Trophoblast cell (in vitro differentiated cells and primary cell): Measurements from ENCODE around the gene PIGB.

Experiments
- DNase-seq, 2 donors: peaks; one replicate each; pipeline ENCODE4 v3.0.0-alpha.2; 2016
- H2AFZ ChIP-seq: 2 replicates; pipeline ENCODE4 v1.6.1; 2013; ENCODE audit warnings: low read length, moderate library complexity, mild to moderate bottlenecking; ENCODE audit not compliant: insufficient read depth, poor library complexity
- H2AK5ac ChIP-seq: 2 replicates; pipeline ENCODE4 v1.6.1; 2013; ENCODE audit warnings: mild to moderate bottlenecking, low read length
- H2BK120ac ChIP-seq: 2 replicates; pipeline ENCODE4 v1.6.1; 2013; ENCODE audit warnings: low read length, mild to moderate bottlenecking, moderate library complexity; ENCODE audit not compliant: insufficient read depth, poor library complexity
- H2BK12ac ChIP-seq: 2 replicates; pipeline ENCODE4 v1.6.1; 2013; ENCODE audit warnings: mild to moderate bottlenecking, low read length, moderate library complexity
- H2BK5ac ChIP-seq: 2 replicates; pipeline ENCODE4 v1.6.1; 2013; ENCODE audit warnings: low read length, low read depth, moderate library complexity, mild to moderate bottlenecking; ENCODE audit not compliant: poor library complexity
- H3K14ac ChIP-seq: 2 replicates; pipeline ENCODE4 v1.6.1; 2013; ENCODE audit warnings: mild to moderate bottlenecking, low read length
- H3K18ac ChIP-seq: 2 replicates; pipeline ENCODE4 v1.6.1; 2013; ENCODE audit warnings: mild to moderate bottlenecking, low read length
- H3K23ac ChIP-seq: 2 replicates; pipeline ENCODE4 v1.6.1; 2013; ENCODE audit warnings: low read length
- H3K27ac ChIP-seq: 2 replicates; pipeline ENCODE4 v1.5.1; 2013; ENCODE audit warnings: low read depth, mild to moderate bottlenecking, inconsistent platforms, low read length, moderate library complexity
- H3K27me3 ChIP-seq: 2 replicates; pipeline ENCODE4 v1.6.1; 2013; ENCODE audit warnings: inconsistent platforms, mild to moderate bottlenecking, low read length, moderate library complexity; ENCODE audit not compliant: insufficient read depth
- H3K36me3 ChIP-seq, 2 experiments: 1 replicate in 1 of 2; 2 replicates in 1 of 2; pipeline ENCODE4 v1.6.1; 2013; ENCODE audit warnings: low read length in 2 of 2, mild to moderate bottlenecking in 2 of 2, moderate library complexity in 1 of 2; ENCODE audit not compliant: insufficient read depth in 2 of 2, control insufficient read depth in 1 of 2
- H3K4ac ChIP-seq: 2 replicates; pipeline ENCODE4 v1.6.1; 2013; ENCODE audit warnings: low read depth, mild to moderate bottlenecking, low read length, moderate library complexity
- H3K4me1 ChIP-seq, 2 experiments: 1 replicate in 1 of 2; 2 replicates in 1 of 2; pipeline ENCODE4 v1.6.1; 2013; ENCODE audit warnings: low read length in 2 of 2, mild to moderate bottlenecking in 2 of 2, moderate library complexity in 1 of 2; ENCODE audit not compliant: insufficient read depth in 2 of 2, control insufficient read depth in 1 of 2
- H3K4me2 ChIP-seq: 2 replicates; pipeline ENCODE4 v1.6.1; 2013; ENCODE audit warnings: inconsistent platforms, mild to moderate bottlenecking, low read length, moderate library complexity
- H3K4me3 ChIP-seq: 2 replicates; pipeline ENCODE4 v1.5.1; 2013; ENCODE audit warnings: mild to moderate bottlenecking, low read depth, low read length, inconsistent platforms
- H3K79me1 ChIP-seq: one replicate; pipeline ENCODE4 v1.6.1; 2013; ENCODE audit warnings: low read length
- H3K79me2 ChIP-seq: 2 replicates; pipeline ENCODE4 v1.6.1; 2013; ENCODE audit warnings: low read length, mild to moderate bottlenecking; ENCODE audit not compliant: control insufficient read depth, insufficient read depth, poor library complexity
- H3K9ac ChIP-seq: 2 replicates; pipeline ENCODE4 v1.6.1; 2013; ENCODE audit warnings: mild to moderate bottlenecking, low read length
- H3K9me3 ChIP-seq: 2 replicates; pipeline ENCODE4 v1.6.1; 2013; ENCODE audit warnings: low read depth, mild to moderate bottlenecking, control low read depth, inconsistent platforms, low read length; ENCODE audit not compliant: insufficient read depth
- H4K12ac ChIP-seq: 2 replicates; pipeline ENCODE4 v1.6.1; 2013; ENCODE audit warnings: low read depth, mild to moderate bottlenecking, low read length, moderate library complexity
- H4K8ac ChIP-seq: 2 replicates; pipeline ENCODE4 v1.6.1; 2013; ENCODE audit warnings: low read depth, mild to moderate bottlenecking, low read length, moderate library complexity
- H4K91ac ChIP-seq: one replicate; pipeline ENCODE4 v1.6.1; 2013; ENCODE audit warnings: low read depth, mild to moderate bottlenecking, low read length, moderate library complexity
- WGBS: extraction: QIAGEN DNeasy Blood & Tissue Kit; methylation state at CpG from one replicate; pipeline ENCODE4 v1.1.7; 2013; ENCODE audit warnings: missing lambda C conversion rate; ENCODE audit not compliant: insufficient read length, insufficient coverage; ENCODE audit errors: extremely low coverage; 5-methylcytosine and 5-hydroxymethylcytosine counted together

The PIGB gene

DNA sequence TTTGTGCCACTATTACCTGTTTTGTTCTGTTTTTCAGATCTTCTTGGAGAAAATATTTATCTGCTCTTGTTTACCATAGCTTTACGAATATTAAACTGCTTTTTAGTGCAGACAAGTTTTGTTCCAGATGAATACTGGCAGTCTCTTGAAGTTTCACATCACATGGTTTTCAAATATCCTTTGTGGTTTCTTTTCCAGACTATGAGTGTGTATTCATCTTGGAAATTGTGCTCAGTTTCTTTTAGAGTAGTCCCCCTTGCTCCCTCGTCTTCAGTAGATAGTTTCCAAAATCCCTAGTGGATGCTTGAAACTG, 1.2 kb downstream of the PIGB start:
- H3K79me2 ChIP-seq, result peaks cover 5% of the 10 kb centered on the region

DNA sequence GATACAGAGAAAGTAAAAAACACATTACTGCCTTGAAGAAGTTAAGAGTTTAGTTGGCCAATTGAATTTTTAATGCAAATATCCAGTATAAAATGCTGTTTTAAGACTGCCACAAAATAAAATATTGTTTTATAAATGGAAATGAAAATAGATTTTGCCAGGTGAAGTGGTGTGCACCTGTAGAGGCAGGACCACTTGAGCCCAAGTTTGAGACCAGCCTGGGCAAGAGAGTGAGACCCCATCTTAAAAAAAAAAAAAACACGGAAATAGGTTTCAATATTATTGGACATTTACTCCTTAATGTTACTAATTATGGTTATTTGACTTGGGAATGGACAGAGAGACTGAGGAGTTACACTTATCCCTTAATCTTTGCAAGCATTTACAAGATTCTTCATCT, 1.9 kb downstream of the PIGB start:
- no peak overlapping the region for H2BK12ac ChIP-seq

More for the DNA sequence above, 1.2 kb downstream of the PIGB start:
- no peaks in the 10 kb centered on the region for H3K36me3 ChIP-seq
- no peaks in the 10 kb centered on the region for H3K9me3 ChIP-seq
- no peak overlapping the region for H3K4ac ChIP-seq
- peak overlapping the region; percentile 73 for H4K8ac ChIP-seq
- H2AFZ ChIP-seq, result no peak overlapping the region
- no peak overlapping the region for H2AK5ac ChIP-seq
- H4K91ac ChIP-seq, result no peak overlapping the region
- no peak overlapping the region for H3K4me2 ChIP-seq
- no peak overlapping the region for H2BK120ac ChIP-seq
- no peak for DNase-seq
- H3K4me3 ChIP-seq, result no peak overlapping the region
- no CpG with 5 or more reads among the region's 2 CpGs for WGBS
- no peaks in the 10 kb centered on the region for H3K4me1 ChIP-seq
- no peak overlapping the region for H4K12ac ChIP-seq
- H3K27me3 ChIP-seq, result no peaks in the 10 kb centered on the region
- no peak overlapping the region for H2BK5ac ChIP-seq
- peaks cover 6% of the 10 kb centered on the region for H3K79me1 ChIP-seq
- no peak overlapping the region for H2BK12ac ChIP-seq
- no peak overlapping the region for H3K27ac ChIP-seq
- H3K9ac ChIP-seq, result no peak overlapping the region
- H3K18ac ChIP-seq, result no peak overlapping the region
- no peak overlapping the region for H3K23ac ChIP-seq
- no peak overlapping the region for H3K14ac ChIP-seq

DNA sequence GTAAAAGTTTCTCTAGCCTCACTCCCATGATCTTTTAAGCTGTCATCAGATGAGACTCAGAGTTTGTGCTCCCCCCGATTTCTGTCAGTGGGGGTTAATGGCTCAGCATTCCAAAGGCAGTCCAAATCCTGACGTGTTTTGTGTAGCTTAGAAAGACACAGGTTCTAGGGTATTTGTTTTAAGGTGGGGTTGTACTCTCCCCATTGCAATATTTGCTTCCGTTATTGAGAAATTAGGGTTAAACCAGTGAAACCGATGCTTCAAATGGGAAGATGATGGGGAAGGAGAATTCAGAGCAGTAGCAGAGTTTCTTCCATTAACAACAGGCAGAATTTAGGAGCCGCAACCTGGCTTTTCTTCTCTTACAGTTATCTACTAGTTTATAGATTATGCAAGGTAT, 3.4 kb downstream of the PIGB start:
- peaks cover 6% of the 10 kb centered on the region for H3K79me1 ChIP-seq
- H3K4ac ChIP-seq, result no peak overlapping the region
- no peak overlapping the region for H3K9ac ChIP-seq
- no peak overlapping the region for H2AFZ ChIP-seq
- H2BK120ac ChIP-seq, result no peak overlapping the region
- no peak overlapping the region for H2AK5ac ChIP-seq
- no peak overlapping the region for H4K12ac ChIP-seq
- H4K8ac ChIP-seq, result no peak overlapping the region
- WGBS, result no CpG with 5 or more reads among the region's 5 CpGs
- no peaks in the 10 kb centered on the region for H3K36me3 ChIP-seq
- no peak overlapping the region for H3K27ac ChIP-seq
- no peaks in the 10 kb centered on the region for H3K9me3 ChIP-seq
- no peak overlapping the region for H3K23ac ChIP-seq
- H4K91ac ChIP-seq, result no peak overlapping the region
- no peaks in the 10 kb centered on the region for H3K4me1 ChIP-seq
- no peak overlapping the region for H3K14ac ChIP-seq
- no peak overlapping the region for H2BK12ac ChIP-seq
- no peak for DNase-seq
- no peak overlapping the region for H3K18ac ChIP-seq
- no peaks in the 10 kb centered on the region for H3K27me3 ChIP-seq
- H2BK5ac ChIP-seq, result no peak overlapping the region
- H3K4me3 ChIP-seq, result no peak overlapping the region
- peaks cover 5% of the 10 kb centered on the region for H3K79me2 ChIP-seq
- H3K4me2 ChIP-seq, result no peak overlapping the region

More for the DNA sequence above, 1.9 kb downstream of the PIGB start:
- Histone ChIP-seq H2AFZ (no peak overlapping the region), H3K36me3 (no peaks in the 10 kb centered on the region), H3K79me2 (peaks cover 5% of the 10 kb centered on the region), H3K9ac (no peak overlapping the region), H4K91ac (no peak overlapping the region), H2BK120ac (no peak overlapping the region), H3K9me3 (no peaks in the 10 kb centered on the region), H2AK5ac (no peak overlapping the region), H3K27me3 (no peaks in the 10 kb centered on the region), H3K14ac (no peak overlapping the region), H4K8ac (no peak overlapping the region), H3K4me2 (no peak overlapping the region), H3K4me1 (no peaks in the 10 kb centered on the region), H3K23ac (no peak overlapping the region), H3K79me1 (peaks cover 6% of the 10 kb centered on the region), H4K12ac (no peak overlapping the region), H3K4ac (no peak overlapping the region), H2BK5ac (no peak overlapping the region), H3K18ac (no peak overlapping the region), H3K27ac (no peak overlapping the region), H3K4me3 (no peak overlapping the region)
- no CpG with 5 or more reads among the region's 1 CpG for WGBS
- DNase-seq, result no peak

DNA sequence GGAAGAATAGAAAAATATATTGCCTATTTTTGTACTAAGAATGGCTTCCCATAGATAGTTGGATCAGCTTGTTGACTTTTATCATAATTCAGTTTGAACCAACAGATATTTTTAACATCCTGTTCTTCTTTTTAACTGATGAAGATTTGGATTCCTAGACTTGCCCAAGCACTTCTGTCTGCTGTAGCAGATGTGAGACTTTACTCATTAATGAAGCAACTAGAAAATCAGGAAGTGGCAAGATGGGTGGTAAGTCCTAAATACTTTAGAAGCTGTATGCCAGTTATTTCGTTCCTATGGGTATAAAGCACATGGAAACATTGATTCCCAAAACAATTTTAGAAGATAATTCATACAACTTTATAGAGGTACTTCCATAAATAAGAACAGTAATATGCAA, 8.4 kb downstream of the PIGB start:
- WGBS, result no CpG with 5 or more reads among the region's 1 CpG
- Histone ChIP-seq H3K4me3 (no peak overlapping the region), H3K79me1 (no peaks in the 10 kb centered on the region), H3K79me2 (no peaks in the 10 kb centered on the region), H2BK5ac (no peak overlapping the region), H3K36me3 (no peaks in the 10 kb centered on the region), H2AFZ (no peak overlapping the region), H3K4me2 (no peak overlapping the region), H4K91ac (no peak overlapping the region), H2AK5ac (no peak overlapping the region), H3K23ac (no peak overlapping the region), H3K9me3 (no peaks in the 10 kb centered on the region), H2BK120ac (no peak overlapping the region), H3K14ac (no peak overlapping the region), H3K18ac (no peak overlapping the region), H4K8ac (no peak overlapping the region), H3K27me3 (no peaks in the 10 kb centered on the region), H3K4me1 (no peaks in the 10 kb centered on the region), H3K27ac (no peak overlapping the region), H3K4ac (no peak overlapping the region), H2BK12ac (no peak overlapping the region), H3K9ac (no peak overlapping the region), H4K12ac (no peak overlapping the region)
- DNase-seq, result no peak
